Stimulated activated naive CD4-positive, alpha-beta T cell treated with Interleukin-2 at 50 U/mL for 16 hours (primary cell): ENCODE measurements around the gene CEP83.

Source experiments
- DNase-seq: peaks from one replicate; lab custom pipeline; 2025; lab: John Stamatoyannopoulos, UW

Gene CEP83

GRCh38 chr12:94266796-94267536, 192.7 kb downstream of the CEP83 start:
- DNase-seq: no peak

GRCh38 chr12:94265966-94266745, 193.5 kb downstream of the CEP83 start:
- DNase-seq: no peak

- no peak for DNase-seq
These were observed 194.1 kb downstream of the CEP83 start for GRCh38 chr12:94265539-94265938.

- DNase-seq: no peak
These were observed 194.8 kb downstream of the CEP83 start for GRCh38 chr12:94264736-94265485.

GRCh38 chr12:94263905-94264561, 195.6 kb downstream of the CEP83 start:
- no peak for DNase-seq

GRCh38 chr12:94263011-94263811, 196.5 kb downstream of the CEP83 start:
- peak; percentile 79 for DNase-seq

- peak; percentile 60 for DNase-seq
These were observed 197.2 kb downstream of the CEP83 start for GRCh38 chr12:94262228-94263010.

GRCh38 chr12:94261786-94262185, 197.9 kb downstream of the CEP83 start:
- DNase-seq: no peak

- DNase-seq: no peak
These were observed 198.5 kb downstream of the CEP83 start for GRCh38 chr12:94261119-94261518.

- DNase-seq: no peak
These were observed 198.9 kb downstream of the CEP83 start for GRCh38 chr12:94260717-94261116.

- no peak for DNase-seq
These were observed 199.7 kb downstream of the CEP83 start for GRCh38 chr12:94260017-94260416.

- DNase-seq: no peak
These were observed 201.1 kb downstream of the CEP83 start for GRCh38 chr12:94258593-94258992.
